HG03439 (cell line): Measurements from ENCODE around the gene PAX2.
"Not testable (repeated sequence)": the region's sequence is repeated elsewhere in the genome, so short reads cannot be mapped to it uniquely, and the experiment has no call there.

Experiments used
- ATAC-seq: cut with Tn5 transposase; IDR thresholded peaks from one replicate; pipeline ENCODE4 v1.9.1; 2021; ENCODE audit warnings: mild to moderate bottlenecking, moderate library complexity; ENCODE audit not compliant: unreplicated experiment

PAX2 gene

GRCh38 chr10:100744987-100745881 is at the start of gene PAX2:
PAX2 (plus strand) TSS chr10:100745582; CDS start chr10:100746261, 679 bp downstream.
- ATAC-seq: no peak

- ATAC-seq: no peak
Observed at GRCh38 chr10:100696477-100696901, 48.9 kb upstream of the PAX2 start.

- no peak for ATAC-seq
Observed at GRCh38 chr10:100697070-100697469, 48.3 kb upstream of the PAX2 start.

GRCh38 chr10:100697631-100698030 is 47.8 kb upstream of the PAX2 start:
- ATAC-seq: no peak

GRCh38 chr10:100701704-100702103 is 43.7 kb upstream of the PAX2 start:
- ATAC-seq: not testable (repeated sequence)

- no peak for ATAC-seq
Observed at GRCh38 chr10:100705139-100705538, 40.2 kb upstream of the PAX2 start.

GRCh38 chr10:100707261-100707848 is 38.0 kb upstream of the PAX2 start:
- ATAC-seq: no peak

GRCh38 chr10:100709146-100710082 is 36.0 kb upstream of the PAX2 start:
- no peak for ATAC-seq

GRCh38 chr10:100710151-100710871 is 35.1 kb upstream of the PAX2 start:
- no peak for ATAC-seq

- no peak for ATAC-seq
Observed at GRCh38 chr10:100713049-100713858, 32.1 kb upstream of the PAX2 start.

- ATAC-seq: no peak
Observed at GRCh38 chr10:100713859-100714565, 31.4 kb upstream of the PAX2 start.

GRCh38 chr10:100714566-100714950 is 30.8 kb upstream of the PAX2 start:
- ATAC-seq: no peak

- no peak for ATAC-seq
Observed at GRCh38 chr10:100715101-100715444, 30.3 kb upstream of the PAX2 start.

GRCh38 chr10:100715445-100716385 is 29.7 kb upstream of the PAX2 start:
- no peak for ATAC-seq

GRCh38 chr10:100717166-100717565 is 28.2 kb upstream of the PAX2 start:
- no peak for ATAC-seq

- no peak for ATAC-seq
Observed at GRCh38 chr10:100718197-100718742, 27.1 kb upstream of the PAX2 start.

GRCh38 chr10:100723180-100723579 is 22.2 kb upstream of the PAX2 start:
- ATAC-seq: no peak
